Lower lobe of right lung (tissue), 2 donors: Measurements from ENCODE around the gene PARP14. TPM values are rescaled to one million over a fixed set of nuclear protein-coding genes. Genes with fewer than 3 reads are reported as not detected.
"Not testable (repeated sequence)": the region's sequence is repeated elsewhere in the genome, so short reads cannot be mapped to it uniquely, and the experiment has no call there.

Experiments
- ATAC-seq, 2 donors: fragments of 200-7000 bp; cut with Tn5 transposase; one replicate each; pipeline ENCODE4 v1.9.1; 2020 to 2022; ENCODE audit warnings: mild to moderate bottlenecking in 2 of 2, moderate library complexity in 2 of 2
- DNase-seq: peaks from one replicate; pipeline ENCODE4 v3.0.0-alpha.2; 2020
- H3K27ac ChIP-seq: fragments of 200-600 bp; one replicate; pipeline ENCODE4 v1.8.0; 2022
- H3K27me3 ChIP-seq: fragments of 200-600 bp; one replicate; pipeline ENCODE4 v1.8.0; 2022; ENCODE audit warnings: low read depth
- H3K36me3 ChIP-seq: fragments of 200-600 bp; one replicate; pipeline ENCODE4 v1.8.0; 2022; ENCODE audit warnings: mild to moderate bottlenecking
- H3K4me1 ChIP-seq: fragments of 200-600 bp; one replicate; pipeline ENCODE4 v1.8.0; 2022
- H3K4me3 ChIP-seq: fragments of 200-600 bp; one replicate; pipeline ENCODE4 v1.8.0; 2022; ENCODE audit warnings: mild to moderate bottlenecking
- H3K9me3 ChIP-seq: fragments of 200-600 bp; one replicate; pipeline ENCODE4 v1.8.0; 2022
- intact Hi-C: fragments of 100-400 bp; cut with DNase I; formaldehyde crosslinking; loops from one replicate; pipeline ENCODE4 v1.11.0; 2022
- total RNA-seq: library from RNA; stranded (reverse); fragmentation: NEBNext Ultra II Directional; extraction: Animal tissue kit (Norgen Biotek cat#: 25700); gene quantifications from one replicate; pipeline ENCODE4 v1.2.1, GENCODE V29; 2021
- TF ChIP-seq, protein P1 (sequence below): fragments of 200-600 bp; IDR thresholded peaks from one replicate; pipeline ENCODE4 v1.8.0; 2022; ENCODE audit warnings: antibody characterized with exemption, mild to moderate bottlenecking
- donor health status: DM: no; HTN: yes; CAD: no; lungs with severe emphysema.

The PARP14 gene
- total RNA-seq, 1 donor from 2014 or later: 165 TPM

DNA sequence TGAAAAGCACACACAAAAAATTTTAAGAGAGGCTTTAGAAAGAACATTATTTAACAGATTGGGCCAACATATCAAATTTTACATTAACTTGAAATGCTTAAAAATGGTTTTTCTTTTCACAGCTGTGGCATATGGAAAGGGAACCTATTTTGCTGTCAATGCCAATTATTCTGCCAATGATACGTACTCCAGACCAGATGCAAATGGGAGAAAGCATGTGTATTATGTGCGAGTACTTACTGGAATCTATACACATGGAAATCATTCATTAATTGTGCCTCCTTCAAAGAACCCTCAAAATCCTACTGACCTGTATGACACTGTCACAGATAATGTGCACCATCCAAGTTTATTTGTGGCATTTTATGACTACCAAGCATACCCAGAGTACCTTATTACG lies 47.5 kb downstream of the PARP14 start:
- ATAC-seq (no peak), DNase-seq (no peak)
- Histone ChIP-seq H3K4me3 (no peak overlapping the region), H3K9me3 (no peaks in the 10 kb centered on the region), H3K4me1 (peaks cover 3% of the 10 kb centered on the region), H3K27me3 (no peaks in the 10 kb centered on the region), H3K27ac (no peak overlapping the region), H3K36me3 (peaks cover 29% of the 10 kb centered on the region)
- TF ChIP-seq, protein P1, sequence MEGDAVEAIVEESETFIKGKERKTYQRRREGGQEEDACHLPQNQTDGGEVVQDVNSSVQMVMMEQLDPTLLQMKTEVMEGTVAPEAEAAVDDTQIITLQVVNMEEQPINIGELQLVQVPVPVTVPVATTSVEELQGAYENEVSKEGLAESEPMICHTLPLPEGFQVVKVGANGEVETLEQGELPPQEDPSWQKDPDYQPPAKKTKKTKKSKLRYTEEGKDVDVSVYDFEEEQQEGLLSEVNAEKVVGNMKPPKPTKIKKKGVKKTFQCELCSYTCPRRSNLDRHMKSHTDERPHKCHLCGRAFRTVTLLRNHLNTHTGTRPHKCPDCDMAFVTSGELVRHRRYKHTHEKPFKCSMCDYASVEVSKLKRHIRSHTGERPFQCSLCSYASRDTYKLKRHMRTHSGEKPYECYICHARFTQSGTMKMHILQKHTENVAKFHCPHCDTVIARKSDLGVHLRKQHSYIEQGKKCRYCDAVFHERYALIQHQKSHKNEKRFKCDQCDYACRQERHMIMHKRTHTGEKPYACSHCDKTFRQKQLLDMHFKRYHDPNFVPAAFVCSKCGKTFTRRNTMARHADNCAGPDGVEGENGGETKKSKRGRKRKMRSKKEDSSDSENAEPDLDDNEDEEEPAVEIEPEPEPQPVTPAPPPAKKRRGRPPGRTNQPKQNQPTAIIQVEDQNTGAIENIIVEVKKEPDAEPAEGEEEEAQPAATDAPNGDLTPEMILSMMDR: no peak
- intact Hi-C loops: no loop called here

DNA sequence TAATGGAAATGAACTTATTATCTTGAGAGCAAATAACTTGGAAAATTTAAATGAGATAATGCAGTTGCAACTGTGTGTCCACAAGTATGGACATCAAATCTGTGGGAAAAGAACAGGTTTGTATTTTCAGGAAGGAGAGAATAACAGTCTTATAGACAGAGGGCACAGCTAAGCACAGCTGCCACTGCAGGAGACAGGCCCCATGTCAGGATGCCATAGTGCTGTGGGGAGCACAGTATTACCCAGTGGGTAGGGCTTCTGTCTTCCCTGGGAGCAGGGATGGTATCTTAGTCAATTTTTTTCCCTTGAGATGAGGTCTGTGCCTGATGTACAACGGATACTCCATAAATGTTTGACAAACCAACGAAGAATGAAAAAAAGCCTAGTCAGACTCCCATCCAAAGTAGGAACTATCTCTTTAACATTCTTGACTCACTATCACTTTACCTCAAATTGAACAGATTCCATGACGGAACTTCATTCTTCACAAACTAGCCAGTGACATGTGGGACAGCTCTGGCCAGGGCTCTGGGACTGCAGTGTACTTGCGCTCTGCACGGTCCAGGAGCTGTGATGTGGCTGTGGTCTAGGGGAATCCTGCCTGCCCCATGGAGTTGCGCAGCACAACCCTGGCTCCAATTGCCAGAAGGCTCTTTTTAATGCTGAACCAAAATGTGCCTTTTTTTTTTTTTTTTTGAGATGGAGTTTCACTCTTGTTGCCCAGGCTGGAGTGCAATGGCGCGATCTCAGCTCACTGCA lies 48.3 kb downstream of the PARP14 start:
- TF ChIP-seq, protein P1: no peak
- intact Hi-C loops: no loop called here
- ATAC-seq (no peak), DNase-seq (no peak)
- Histone ChIP-seq H3K36me3 (peaks cover 29% of the 10 kb centered on the region), H3K27ac (no peak overlapping the region), H3K4me3 (no peak overlapping the region), H3K4me1 (peaks cover 3% of the 10 kb centered on the region), H3K27me3 (no peaks in the 10 kb centered on the region), H3K9me3 (no peaks in the 10 kb centered on the region)

DNA sequence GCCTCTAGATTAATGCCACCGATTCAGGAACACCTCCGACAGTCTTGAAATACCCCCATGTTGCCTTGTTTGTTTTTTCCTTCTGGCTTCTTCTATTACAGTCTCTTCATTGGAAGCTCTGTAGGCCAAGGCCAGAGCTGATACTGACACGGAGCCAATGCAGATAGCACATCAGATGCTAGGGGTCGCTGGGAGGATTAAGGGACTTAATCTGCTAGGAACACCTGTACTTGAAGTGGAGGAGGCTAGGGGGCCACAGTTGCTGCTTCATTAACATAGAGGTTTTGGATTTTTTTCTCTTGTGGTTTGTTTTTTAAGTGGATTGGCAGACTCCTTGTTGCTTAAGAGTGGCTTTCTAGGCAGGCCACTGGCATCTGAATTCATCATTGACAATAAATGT lies 49.6 kb downstream of the PARP14 start:
- intact Hi-C loops: no loop called here
- TF ChIP-seq, protein P1: no peak
- DNase-seq (no peak), ATAC-seq (no peak)
- no peaks in the 10 kb centered on the region for H3K27me3 ChIP-seq
- peaks cover 3% of the 10 kb centered on the region for H3K4me1 ChIP-seq
- no peaks in the 10 kb centered on the region for H3K9me3 ChIP-seq
- no peak overlapping the region for H3K4me3 ChIP-seq
- H3K27ac ChIP-seq: no peak overlapping the region
- H3K36me3 ChIP-seq: peaks cover 29% of the 10 kb centered on the region

DNA sequence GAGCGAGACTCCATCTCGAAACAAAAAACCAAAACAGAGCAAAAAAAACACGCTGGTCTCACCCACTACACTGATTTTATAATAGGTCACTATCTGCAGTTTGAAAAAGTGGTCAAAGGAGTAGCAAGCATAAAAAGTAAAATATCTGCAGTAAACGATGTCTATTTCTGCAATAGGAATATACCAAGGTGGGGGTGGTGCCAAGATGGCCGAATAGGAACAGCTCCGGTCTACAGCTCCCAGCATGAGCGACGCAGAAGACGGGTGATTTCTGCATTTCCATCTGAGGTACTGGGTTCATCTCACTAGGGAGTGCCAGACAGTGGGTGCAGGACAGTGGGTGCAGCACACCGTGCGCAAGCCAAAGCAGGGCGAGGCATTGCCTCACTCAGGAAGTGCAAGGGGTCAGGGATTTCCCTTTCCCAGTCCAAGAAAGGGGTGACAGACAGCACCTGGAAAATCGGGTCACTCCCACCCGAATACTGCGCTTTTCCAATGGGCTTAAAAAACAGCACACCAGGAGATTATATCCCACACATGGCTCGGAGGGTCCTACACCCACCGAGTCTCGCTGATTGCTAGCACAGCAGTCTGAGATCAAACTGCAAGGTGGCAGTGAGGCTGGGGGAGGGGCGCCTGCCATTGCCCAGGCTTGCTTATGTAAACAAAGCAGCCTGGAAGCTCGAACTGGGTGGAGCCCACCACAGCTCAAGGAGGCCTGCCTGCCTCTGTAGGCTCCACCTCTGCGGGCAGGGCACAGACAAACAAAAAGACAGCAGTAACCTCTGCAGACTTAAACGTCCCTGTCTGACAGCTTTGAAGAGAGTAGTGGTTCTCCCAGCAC lies 52.3 kb downstream of the PARP14 start:
- DNase-seq, H3K9me3 ChIP-seq, ATAC-seq, intact Hi-C loops, H3K27ac ChIP-seq, H3K27me3 ChIP-seq, H3K4me3 ChIP-seq, H3K4me1 ChIP-seq: not testable (repeated sequence)
- peaks cover 24% of the 10 kb centered on the region for H3K36me3 ChIP-seq

DNA sequence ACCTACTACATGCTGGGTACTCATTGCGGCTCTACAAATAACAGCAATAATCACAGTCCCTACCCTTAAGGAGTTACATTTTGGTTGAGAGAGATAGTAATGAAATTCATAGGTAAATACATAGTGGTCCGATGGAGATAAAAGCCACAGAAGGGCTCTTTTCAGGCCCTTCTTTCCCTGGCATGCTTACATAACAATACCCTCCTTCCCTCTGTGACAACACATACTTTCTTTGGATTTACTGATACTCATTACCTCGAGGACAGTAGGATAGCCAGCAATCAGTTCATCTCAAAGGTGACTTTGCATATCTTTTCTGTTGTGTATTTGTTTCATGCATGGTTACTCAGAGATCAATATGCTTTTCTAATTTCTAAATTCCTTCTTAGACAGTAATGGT lies 58.5 kb downstream of the PARP14 start:
- DNase-seq: no peak
- Histone ChIP-seq H3K27ac (no peak overlapping the region), H3K9me3 (no peaks in the 10 kb centered on the region), H3K4me1 (no peaks in the 10 kb centered on the region), H3K36me3 (peaks cover 37% of the 10 kb centered on the region), H3K27me3 (no peaks in the 10 kb centered on the region), H3K4me3 (no peak overlapping the region)
- ATAC-seq: no peak
- intact Hi-C loops: no loop called here
- TF ChIP-seq, protein P1: no peak

DNA sequence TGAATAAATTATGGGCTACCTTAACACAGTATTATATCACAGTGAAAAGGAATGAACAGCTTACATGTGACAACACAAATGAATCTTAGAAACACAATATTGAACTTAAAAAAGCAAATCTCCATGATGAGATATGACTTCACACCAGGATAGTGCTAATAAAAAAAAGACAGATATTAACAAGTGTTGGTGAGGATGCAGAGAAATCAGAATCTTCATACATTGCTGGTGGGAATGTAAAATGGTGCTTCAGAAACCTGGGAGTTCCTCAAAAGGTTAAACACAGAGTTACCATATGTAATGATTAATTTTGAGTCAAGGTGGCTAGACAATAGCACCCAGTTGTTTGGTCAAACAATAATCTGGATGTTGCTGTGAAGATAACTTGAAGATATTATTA lies 61.6 kb downstream of the PARP14 start:
- no peaks in the 10 kb centered on the region for H3K4me1 ChIP-seq
- ATAC-seq (no peak), DNase-seq (no peak)
- no peaks in the 10 kb centered on the region for H3K9me3 ChIP-seq
- TF ChIP-seq, protein P1: no peak
- H3K27me3 ChIP-seq: no peaks in the 10 kb centered on the region
- H3K36me3 ChIP-seq: peaks cover 40% of the 10 kb centered on the region
- no peak overlapping the region for H3K4me3 ChIP-seq
- intact Hi-C loops: no loop called here
- H3K27ac ChIP-seq: no peak overlapping the region
